HUES6 (cell line): ENCODE data around the gene FSTL5.

Experiments used
- H3K27ac ChIP-seq: 2 replicates; pipeline ENCODE4 v1.7.0; 2013; ENCODE audit warnings: low read depth, mild to moderate bottlenecking, low read length, inconsistent platforms
- H3K27me3 ChIP-seq: 2 replicates; pipeline ENCODE4 v1.6.1; 2013; ENCODE audit warnings: low read length; ENCODE audit not compliant: control insufficient read depth, insufficient read depth
- H3K36me3 ChIP-seq: 2 replicates; pipeline ENCODE4 v1.6.1; 2013; ENCODE audit warnings: low read length; ENCODE audit not compliant: control insufficient read depth, insufficient read depth
- H3K4me1 ChIP-seq: 2 replicates; pipeline ENCODE4 v1.6.1; 2013; ENCODE audit warnings: low read length; ENCODE audit not compliant: control insufficient read depth, insufficient read depth
- H3K4me3 ChIP-seq: 2 replicates; pipeline ENCODE4 v1.5.1; 2013; ENCODE audit warnings: low read depth, low read length
- H3K9ac ChIP-seq: one replicate; pipeline ENCODE4 v1.6.1; 2013; ENCODE audit warnings: mild to moderate bottlenecking, low read length
- H3K9me3 ChIP-seq: 2 replicates; pipeline ENCODE4 v1.6.1; 2013; ENCODE audit warnings: low read depth, low read length; ENCODE audit not compliant: control insufficient read depth, insufficient read depth

FSTL5 gene

DNA sequence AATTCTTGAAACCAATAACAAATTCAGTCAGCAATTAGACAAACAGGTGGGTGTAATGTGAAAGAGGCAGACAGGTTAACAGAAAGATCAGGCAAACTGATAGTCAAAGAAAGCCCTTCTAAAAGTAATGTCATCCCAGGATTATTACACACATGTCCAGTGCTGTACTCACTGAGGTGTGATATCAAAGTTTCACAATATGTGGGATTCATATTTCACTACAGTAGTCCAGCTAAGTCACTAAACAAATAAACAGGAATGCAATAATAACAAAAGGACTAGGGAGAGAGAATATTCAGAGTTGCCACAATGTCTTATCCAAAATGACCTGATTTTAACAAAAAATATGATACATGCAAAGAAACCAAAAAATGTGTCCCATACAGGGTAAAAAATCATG is 787.5 kb downstream of the FSTL5 start:
- Histone ChIP-seq H3K27ac (no peak overlapping the region), H3K4me1 (no peaks in the 10 kb centered on the region), H3K27me3 (no peaks in the 10 kb centered on the region), H3K9me3 (no peaks in the 10 kb centered on the region), H3K36me3 (no peaks in the 10 kb centered on the region), H3K9ac (no peak overlapping the region), H3K4me3 (no peak overlapping the region)

DNA sequence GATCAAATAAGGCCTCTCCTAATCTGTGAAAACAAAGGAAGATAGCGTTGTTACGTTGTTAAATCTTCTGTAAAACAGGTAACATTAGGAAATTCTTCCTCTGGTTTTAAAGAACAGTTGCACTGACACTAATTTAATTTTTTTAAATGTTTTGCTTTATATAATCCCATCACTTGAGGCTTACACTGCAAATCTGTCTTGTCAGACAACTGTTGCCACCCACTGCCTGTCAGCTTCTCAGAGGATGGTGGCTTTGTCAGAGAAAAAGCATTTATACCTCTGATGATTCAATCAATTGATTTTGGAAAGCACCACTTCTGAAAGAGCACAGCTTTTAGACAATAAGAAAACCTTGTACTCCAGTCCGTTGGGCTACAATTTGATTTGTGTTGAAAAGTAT is 799.1 kb downstream of the FSTL5 start:
- H3K27me3 ChIP-seq = no peaks in the 10 kb centered on the region
- H3K9ac ChIP-seq = no peak overlapping the region
- H3K27ac ChIP-seq = no peak overlapping the region
- H3K4me3 ChIP-seq = no peak overlapping the region
- H3K4me1 ChIP-seq = no peaks in the 10 kb centered on the region
- H3K9me3 ChIP-seq = no peaks in the 10 kb centered on the region
- no peaks in the 10 kb centered on the region for H3K36me3 ChIP-seq

DNA sequence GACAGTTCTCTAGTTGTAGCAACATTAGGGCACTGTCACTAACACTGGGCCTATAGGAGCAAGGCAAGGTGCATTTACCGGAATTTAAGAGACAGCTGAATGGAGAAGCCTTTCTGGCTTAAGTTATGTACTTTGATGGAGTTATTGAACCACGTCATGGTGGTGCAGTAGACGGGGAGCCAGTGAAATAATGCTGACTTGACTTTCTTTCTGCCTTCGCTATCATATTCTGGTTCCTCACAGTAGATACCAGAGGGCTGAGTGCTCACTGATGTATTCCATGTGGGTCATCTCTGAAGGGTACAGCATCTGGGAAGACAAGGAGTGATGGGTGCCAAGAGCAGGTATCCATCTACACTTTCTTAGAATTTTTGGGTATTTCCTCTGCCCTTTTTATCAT is 802.8 kb downstream of the FSTL5 start:
- Histone ChIP-seq H3K27ac (no peak overlapping the region), H3K4me1 (no peaks in the 10 kb centered on the region), H3K36me3 (no peaks in the 10 kb centered on the region), H3K9ac (no peak overlapping the region), H3K9me3 (no peaks in the 10 kb centered on the region), H3K4me3 (no peak overlapping the region), H3K27me3 (no peaks in the 10 kb centered on the region)

DNA sequence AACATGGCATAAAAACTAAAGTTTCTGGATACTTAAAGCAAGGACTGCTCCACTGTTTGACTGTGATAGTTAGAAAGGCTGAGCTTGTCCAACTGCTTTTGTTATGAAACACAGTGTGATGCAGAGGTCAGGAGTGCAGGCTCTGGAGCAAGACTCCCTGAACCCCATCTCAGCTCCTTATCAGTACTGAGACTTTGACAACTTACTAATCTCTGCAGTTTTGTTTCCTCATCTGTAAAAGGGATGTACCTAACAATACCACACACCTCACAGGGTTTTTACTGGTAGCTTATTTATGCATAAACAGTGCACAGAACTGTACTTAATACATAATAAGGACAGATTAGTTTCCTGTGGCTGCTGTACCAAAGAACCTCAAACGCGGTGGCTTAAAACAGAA is 804.3 kb downstream of the FSTL5 start:
- no peak overlapping the region for H3K4me3 ChIP-seq
- no peaks in the 10 kb centered on the region for H3K4me1 ChIP-seq
- H3K27ac ChIP-seq = no peak overlapping the region
- H3K36me3 ChIP-seq = no peaks in the 10 kb centered on the region
- H3K27me3 ChIP-seq = no peaks in the 10 kb centered on the region
- no peak overlapping the region for H3K9ac ChIP-seq
- no peaks in the 10 kb centered on the region for H3K9me3 ChIP-seq

DNA sequence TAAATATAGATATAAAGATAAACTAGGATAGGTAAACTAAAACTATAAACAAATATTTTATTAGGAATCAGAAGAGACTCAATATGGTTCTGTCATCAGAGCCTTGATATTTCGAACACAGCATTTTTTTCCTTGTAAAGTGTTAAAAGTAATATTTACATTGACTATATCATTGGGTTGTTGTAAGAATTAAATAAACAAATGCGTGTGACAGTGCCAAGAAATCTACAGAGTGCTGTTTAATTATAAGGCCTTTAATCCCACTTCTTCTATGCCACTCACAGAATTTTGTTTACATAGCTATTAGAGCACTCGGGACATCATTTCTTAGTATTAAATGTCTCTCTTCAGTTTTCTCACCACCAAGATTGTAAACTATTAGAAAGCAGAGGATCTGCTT is 807.4 kb downstream of the FSTL5 start:
- H3K9ac ChIP-seq = no peak overlapping the region
- H3K27me3 ChIP-seq = no peaks in the 10 kb centered on the region
- no peaks in the 10 kb centered on the region for H3K9me3 ChIP-seq
- no peaks in the 10 kb centered on the region for H3K36me3 ChIP-seq
- no peak overlapping the region for H3K27ac ChIP-seq
- H3K4me3 ChIP-seq = no peak overlapping the region
- H3K4me1 ChIP-seq = no peaks in the 10 kb centered on the region

DNA sequence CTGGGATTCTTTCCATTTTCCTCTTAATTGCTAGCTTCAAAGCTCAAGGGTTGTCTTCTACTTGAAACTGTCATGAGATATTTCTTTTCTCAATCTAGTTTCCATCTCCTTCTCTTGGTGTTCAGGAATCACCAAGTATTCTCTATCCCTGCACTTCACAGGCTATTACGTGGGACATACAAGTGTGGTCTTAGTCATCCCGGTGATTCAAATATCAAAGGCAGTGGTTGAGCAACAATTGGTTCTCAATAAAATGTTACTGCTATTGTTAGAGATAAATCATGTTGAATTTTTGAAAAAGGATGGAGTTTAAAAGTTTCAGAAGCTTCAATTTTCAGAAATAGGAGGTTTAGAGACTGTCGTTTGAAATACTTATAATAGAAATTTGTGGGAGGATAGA is 812.9 kb downstream of the FSTL5 start:
- Histone ChIP-seq H3K9ac (no peak overlapping the region), H3K36me3 (no peaks in the 10 kb centered on the region), H3K4me1 (no peaks in the 10 kb centered on the region), H3K27me3 (no peaks in the 10 kb centered on the region), H3K4me3 (no peak overlapping the region), H3K9me3 (no peaks in the 10 kb centered on the region), H3K27ac (no peak overlapping the region)

DNA sequence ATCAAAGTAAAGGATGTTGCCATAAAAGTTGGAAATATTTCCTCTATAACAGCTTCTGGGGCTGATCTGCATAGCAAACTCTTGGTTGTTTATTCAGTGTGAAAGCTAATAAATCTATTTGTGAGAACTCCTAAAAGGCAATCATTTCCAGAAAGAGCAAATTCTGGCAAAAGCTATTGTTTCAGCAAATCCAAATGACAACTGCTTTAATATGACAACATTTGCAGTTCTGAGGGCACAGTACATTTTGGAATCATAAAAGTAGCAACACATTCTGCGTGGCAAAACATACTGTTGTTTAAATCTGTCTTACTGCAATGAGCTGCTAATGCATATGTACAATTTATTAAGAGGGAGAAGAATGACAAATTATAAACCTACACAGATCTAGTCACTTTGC is 818.1 kb downstream of the FSTL5 start:
- peaks cover 6% of the 10 kb centered on the region; the same call in 1 of the 2 replicates for H3K4me1 ChIP-seq
- no peaks in the 10 kb centered on the region for H3K27me3 ChIP-seq
- no peaks in the 10 kb centered on the region for H3K9me3 ChIP-seq
- H3K9ac ChIP-seq = no peak overlapping the region
- H3K27ac ChIP-seq = no peak overlapping the region
- no peaks in the 10 kb centered on the region for H3K36me3 ChIP-seq
- H3K4me3 ChIP-seq = no peak overlapping the region

DNA sequence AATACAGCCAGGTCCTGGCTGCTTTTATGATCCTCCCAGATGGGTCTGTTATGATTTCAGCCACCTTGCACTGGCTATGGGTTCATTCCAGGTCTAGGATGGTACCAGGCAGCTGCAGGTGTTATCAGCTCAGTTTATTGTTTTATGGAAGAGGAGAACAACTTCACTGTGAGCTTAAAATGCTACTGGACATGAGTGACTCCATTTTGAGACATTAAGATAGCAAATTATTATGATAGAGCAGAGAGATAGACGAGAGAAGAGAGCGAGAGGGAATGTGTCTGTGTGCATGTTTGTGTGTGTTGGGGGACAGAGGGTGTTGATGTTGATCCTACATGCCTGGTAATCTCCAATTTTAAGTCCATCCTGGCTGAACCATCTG is 820.2 kb downstream of the FSTL5 start:
- no peak overlapping the region for H3K4me3 ChIP-seq
- no peak overlapping the region for H3K9ac ChIP-seq
- no peaks in the 10 kb centered on the region for H3K9me3 ChIP-seq
- H3K27ac ChIP-seq = no peak overlapping the region
- H3K27me3 ChIP-seq = no peaks in the 10 kb centered on the region
- H3K4me1 ChIP-seq = peaks cover 6% of the 10 kb centered on the region; the same call in 1 of the 2 replicates
- H3K36me3 ChIP-seq = no peaks in the 10 kb centered on the region

DNA sequence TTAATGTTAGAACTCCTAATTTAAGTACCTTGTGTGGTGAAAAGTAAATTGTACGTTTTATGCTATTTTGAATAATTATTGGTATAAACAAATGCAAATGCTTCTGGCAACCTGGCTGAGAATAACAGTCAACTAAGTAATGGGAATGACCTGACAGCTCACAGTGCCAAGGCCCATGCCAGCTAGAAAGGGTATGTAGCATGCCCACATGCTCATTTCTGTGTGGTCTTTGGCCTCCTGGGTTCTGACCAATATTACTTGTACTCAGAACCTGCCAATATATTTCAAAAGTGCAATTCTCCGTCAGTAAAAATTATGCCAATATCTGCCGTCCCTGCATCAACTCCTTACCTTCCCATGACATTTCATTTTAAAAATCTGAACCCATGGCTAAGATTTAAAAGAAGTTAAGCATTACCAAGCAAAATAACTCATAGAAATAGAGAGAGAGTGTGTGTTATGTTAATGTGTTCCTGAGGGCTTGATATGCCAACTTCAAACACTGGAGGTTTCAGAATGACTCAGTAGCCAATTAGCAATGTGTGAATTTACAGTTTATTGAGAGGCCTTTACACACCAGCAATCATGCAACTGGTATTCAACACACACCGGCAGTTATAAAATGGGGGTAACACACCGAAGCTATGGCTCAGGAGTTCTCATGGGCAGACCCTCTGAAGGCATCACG is 820.8 kb downstream of the FSTL5 start:
- Histone ChIP-seq H3K36me3 (no peaks in the 10 kb centered on the region), H3K9me3 (no peaks in the 10 kb centered on the region), H3K9ac (no peak overlapping the region), H3K27ac (no peak overlapping the region), H3K27me3 (no peaks in the 10 kb centered on the region), H3K4me1 (peaks cover 6% of the 10 kb centered on the region; the same call in 1 of the 2 replicates), H3K4me3 (no peak overlapping the region)

DNA sequence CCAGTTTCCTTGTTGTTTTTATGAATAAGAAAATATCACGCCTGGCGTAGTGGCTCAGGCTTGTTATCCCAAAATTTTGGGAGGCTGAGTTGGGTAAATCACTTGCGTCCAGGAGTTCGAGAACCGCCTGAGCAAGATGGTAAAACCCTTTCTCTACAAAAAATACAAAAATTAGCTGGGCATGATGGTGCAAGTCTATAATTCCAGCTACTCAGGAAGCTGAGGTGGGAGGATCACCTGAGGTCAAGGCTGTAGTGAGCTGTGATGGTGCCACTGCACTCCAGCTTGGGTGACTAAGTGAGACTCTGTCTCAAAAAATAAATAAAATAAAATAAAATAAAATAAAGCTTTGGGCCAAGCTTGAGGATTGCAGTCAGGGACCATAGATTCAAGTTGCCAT is 827.2 kb downstream of the FSTL5 start:
- no peak overlapping the region for H3K27ac ChIP-seq
- H3K4me3 ChIP-seq = no peak overlapping the region
- no peaks in the 10 kb centered on the region for H3K9me3 ChIP-seq
- H3K27me3 ChIP-seq = no peaks in the 10 kb centered on the region
- no peaks in the 10 kb centered on the region for H3K36me3 ChIP-seq
- no peaks in the 10 kb centered on the region for H3K4me1 ChIP-seq
- no peak overlapping the region for H3K9ac ChIP-seq

DNA sequence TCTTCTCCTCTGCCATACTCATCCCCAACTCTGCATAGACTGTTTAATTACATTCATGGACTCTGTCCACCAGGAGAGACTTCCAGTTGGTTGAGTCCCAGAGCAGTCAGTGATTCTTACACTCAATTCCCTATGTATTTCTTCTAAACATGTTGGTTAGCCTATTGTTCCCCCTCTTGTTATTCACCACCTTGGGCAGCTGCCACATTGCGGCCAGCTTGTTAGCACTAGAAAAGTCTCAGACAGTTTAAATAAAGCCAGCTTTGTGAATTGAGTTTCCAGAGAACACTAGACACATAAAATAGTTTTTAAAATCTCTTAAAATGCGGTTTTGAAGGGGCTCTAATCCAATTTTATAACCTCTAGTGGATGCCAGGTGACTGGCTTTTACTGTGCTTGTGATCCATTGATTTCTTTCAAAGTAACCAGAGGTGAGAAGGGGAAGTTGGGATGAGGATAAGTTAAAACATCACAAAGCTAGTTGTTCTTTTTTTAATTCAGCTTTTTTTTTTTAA is 827.7 kb downstream of the FSTL5 start:
- no peak overlapping the region for H3K9ac ChIP-seq
- H3K27ac ChIP-seq = no peak overlapping the region
- no peaks in the 10 kb centered on the region for H3K4me1 ChIP-seq
- no peaks in the 10 kb centered on the region for H3K27me3 ChIP-seq
- H3K4me3 ChIP-seq = no peak overlapping the region
- H3K36me3 ChIP-seq = no peaks in the 10 kb centered on the region
- no peaks in the 10 kb centered on the region for H3K9me3 ChIP-seq
